ENCODE measurements around the gene TIPARP. TPM values are rescaled to one million over a fixed set of nuclear protein-coding genes. Genes with fewer than 3 reads are reported as not detected.

TIPARP gene
- total and polyA plus RNA-seq, 2 of the 13 experiments (the other 11 are each of a cell fraction or from before 2014, with no cell fraction given) = 7.3 to 19.7 TPM

- WGBS (ENCODE audit: low lambda C conversion rate) = 64% methylated on average over 6 of the region's 6 CpGs
- TF ChIP-seq ZSCAN21 (CRISPR knock-in tag; IDR thresholded peaks at IDR 0.05; ENCODE audit: borderline replicate concordance) (no peak), MLXIP (CRISPR knock-in tag; IDR thresholded peaks at IDR 0.05; ENCODE audit: borderline replicate concordance) (no peak), ZNF446 (CRISPR knock-in tag; IDR thresholded peaks at IDR 0.05) (no peak), PHF5A (CRISPR knock-in tag; IDR thresholded peaks at IDR 0.05; ENCODE audit: low read depth, unreplicated experiment) (no peak), FOXA1 (IDR thresholded peaks at IDR 0.05) (no peak), FOXA1 (CRISPR knock-in tag; IDR thresholded peaks at IDR 0.05) (no peak), ARID4A (CRISPR knock-in tag; IDR thresholded peaks at IDR 0.05; ENCODE audit: borderline replicate concordance) (no peak)
- TF ChIP-seq, protein P1, sequence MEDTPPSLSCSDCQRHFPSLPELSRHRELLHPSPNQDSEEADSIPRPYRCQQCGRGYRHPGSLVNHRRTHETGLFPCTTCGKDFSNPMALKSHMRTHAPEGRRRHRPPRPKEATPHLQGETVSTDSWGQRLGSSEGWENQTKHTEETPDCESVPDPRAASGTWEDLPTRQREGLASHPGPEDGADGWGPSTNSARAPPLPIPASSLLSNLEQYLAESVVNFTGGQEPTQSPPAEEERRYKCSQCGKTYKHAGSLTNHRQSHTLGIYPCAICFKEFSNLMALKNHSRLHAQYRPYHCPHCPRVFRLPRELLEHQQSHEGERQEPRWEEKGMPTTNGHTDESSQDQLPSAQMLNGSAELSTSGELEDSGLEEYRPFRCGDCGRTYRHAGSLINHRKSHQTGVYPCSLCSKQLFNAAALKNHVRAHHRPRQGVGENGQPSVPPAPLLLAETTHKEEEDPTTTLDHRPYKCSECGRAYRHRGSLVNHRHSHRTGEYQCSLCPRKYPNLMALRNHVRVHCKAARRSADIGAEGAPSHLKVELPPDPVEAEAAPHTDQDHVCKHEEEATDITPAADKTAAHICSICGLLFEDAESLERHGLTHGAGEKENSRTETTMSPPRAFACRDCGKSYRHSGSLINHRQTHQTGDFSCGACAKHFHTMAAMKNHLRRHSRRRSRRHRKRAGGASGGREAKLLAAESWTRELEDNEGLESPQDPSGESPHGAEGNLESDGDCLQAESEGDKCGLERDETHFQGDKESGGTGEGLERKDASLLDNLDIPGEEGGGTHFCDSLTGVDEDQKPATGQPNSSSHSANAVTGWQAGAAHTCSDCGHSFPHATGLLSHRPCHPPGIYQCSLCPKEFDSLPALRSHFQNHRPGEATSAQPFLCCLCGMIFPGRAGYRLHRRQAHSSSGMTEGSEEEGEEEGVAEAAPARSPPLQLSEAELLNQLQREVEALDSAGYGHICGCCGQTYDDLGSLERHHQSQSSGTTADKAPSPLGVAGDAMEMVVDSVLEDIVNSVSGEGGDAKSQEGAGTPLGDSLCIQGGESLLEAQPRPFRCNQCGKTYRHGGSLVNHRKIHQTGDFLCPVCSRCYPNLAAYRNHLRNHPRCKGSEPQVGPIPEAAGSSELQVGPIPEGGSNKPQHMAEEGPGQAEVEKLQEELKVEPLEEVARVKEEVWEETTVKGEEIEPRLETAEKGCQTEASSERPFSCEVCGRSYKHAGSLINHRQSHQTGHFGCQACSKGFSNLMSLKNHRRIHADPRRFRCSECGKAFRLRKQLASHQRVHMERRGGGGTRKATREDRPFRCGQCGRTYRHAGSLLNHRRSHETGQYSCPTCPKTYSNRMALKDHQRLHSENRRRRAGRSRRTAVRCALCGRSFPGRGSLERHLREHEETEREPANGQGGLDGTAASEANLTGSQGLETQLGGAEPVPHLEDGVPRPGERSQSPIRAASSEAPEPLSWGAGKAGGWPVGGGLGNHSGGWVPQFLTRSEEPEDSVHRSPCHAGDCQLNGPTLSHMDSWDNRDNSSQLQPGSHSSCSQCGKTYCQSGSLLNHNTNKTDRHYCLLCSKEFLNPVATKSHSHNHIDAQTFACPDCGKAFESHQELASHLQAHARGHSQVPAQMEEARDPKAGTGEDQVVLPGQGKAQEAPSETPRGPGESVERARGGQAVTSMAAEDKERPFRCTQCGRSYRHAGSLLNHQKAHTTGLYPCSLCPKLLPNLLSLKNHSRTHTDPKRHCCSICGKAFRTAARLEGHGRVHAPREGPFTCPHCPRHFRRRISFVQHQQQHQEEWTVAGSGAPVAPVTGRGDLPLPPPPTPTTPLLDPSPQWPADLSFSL (CRISPR knock-in tag; IDR thresholded peaks at IDR 0.05) = no peak
- intact Hi-C loops (cut with micrococcal nuclease; ENCODE audit: unreplicated experiment) (no loop called here), in situ Hi-C loops (cut with HindIII; ENCODE audit: extremely low pct_ligation_motif_present, low pct_unique_long_range_greater_than_20kb) (no loop called here)
- Histone ChIP-seq H3K9ac (ENCODE audit: insufficient read depth, low read depth, low read length) (no peak overlapping the region), H3K36me3 (replicated peaks in 1 of 2; ENCODE audit: control insufficient read depth in 1 of 2, insufficient read depth in 2 of 2, low read length in 2 of 2) (no peaks in the 10 kb centered on the region), H3K4me1 (ENCODE audit: insufficient read depth, low read length) (no peaks in the 10 kb centered on the region), H4K20me1 (ENCODE audit: insufficient read depth, low read length) (no peaks in the 10 kb centered on the region), H3K27ac (ENCODE audit: extremely low read length, insufficient read depth, low read length) (no peak overlapping the region), H3K9me3 (ENCODE audit: low read length) (no peaks in the 10 kb centered on the region), H2AFZ (ENCODE audit: low read length) (no peak overlapping the region), H3K27me3 (ENCODE audit: control insufficient read depth in 1 of 2, insufficient read depth in 2 of 2, low read length in 2 of 2) (no peaks in the 10 kb centered on the region; a peak in 1 of 5 replicates), H3K79me2 (ENCODE audit: insufficient read depth, low read length) (no peaks in the 10 kb centered on the region), H3K4me3 (replicated peaks in 1 of 3; ENCODE audit: insufficient read depth in 1 of 3, low read depth in 2 of 3, low read length in 3 of 3) (no peak overlapping the region), H3K4me2 (ENCODE audit: low read depth, low read length) (no peak overlapping the region)
- ATAC-seq (no peak), FAIRE-seq (no peak), DNase-seq (ENCODE audit: low spot score) (no peak)
- BruUV-seq (replicated peaks) = no TSS peak
- POLR2A ChIA-PET = no interaction called here
- CTCF ChIA-PET (ENCODE audit: low intra/inter-chr PET ratio, low total read pairs) = no interaction called here
Observed at GRCh38 chr3:156643729-156644389, 30.5 kb upstream of the TIPARP start.
